GM12892 (cell line): ENCODE data around the gene KANSL3.

ENCODE experiments used
- POLR2A ChIP-seq: IDR thresholded peaks from 2 replicates; pipeline ENCODE4 v1.6.1; 2011; ENCODE audit warnings: low read depth, low read length, control low read depth
- POLR2AphosphoS5 ChIP-seq: IDR thresholded peaks from 2 replicates; pipeline ENCODE4 v1.6.1; 2011; ENCODE audit warnings: low read depth, low read length, control low read depth
- TAF1 ChIP-seq: IDR thresholded peaks from 2 replicates; pipeline ENCODE4 v1.6.1; 2011; ENCODE audit warnings: low read depth, mild to moderate bottlenecking, control low read depth, low read length, borderline replicate concordance

DNA sequence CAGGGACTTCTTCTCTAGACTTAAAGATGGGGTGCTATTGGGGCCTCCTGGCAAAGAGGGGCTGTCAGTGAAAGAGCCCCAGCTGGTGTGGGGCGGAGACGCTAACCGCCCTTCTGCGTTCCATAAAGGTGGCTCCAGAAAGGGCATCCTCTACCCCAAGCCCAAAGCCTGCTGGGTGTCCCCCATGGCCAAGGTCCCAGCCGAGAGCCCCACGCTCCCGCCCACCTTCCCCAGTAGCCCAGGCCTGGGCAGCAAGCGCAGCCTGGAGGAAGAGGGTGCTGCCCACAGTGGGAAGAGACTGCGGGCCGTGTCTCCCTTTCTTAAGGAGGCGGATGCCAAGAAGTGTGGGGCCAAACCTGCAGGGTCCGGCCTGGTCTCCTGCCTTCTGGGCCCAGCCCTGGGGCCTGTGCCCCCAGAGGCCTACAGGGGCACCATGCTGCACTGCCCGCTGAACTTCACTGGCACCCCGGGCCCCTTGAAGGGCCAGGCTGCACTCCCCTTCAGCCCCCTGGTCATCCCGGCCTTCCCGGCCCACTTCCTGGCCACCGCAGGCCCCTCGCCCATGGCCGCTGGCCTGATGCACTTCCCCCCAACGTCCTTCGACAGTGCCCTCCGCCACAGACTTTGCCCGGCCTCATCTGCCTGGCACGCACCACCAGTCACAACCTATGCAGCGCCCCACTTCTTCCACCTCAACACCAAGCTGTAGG lies 86.4 kb downstream of the KANSL3 start:
- TF ChIP-seq POLR2A = no peak; the same call in 1 of the 2 replicates
- 0 out of 2 replicates have a peak, but pooled peaks have one; percentile 41 for TF ChIP-seq POLR2AphosphoS5
- no peak for TF ChIP-seq TAF1
